GM12875 (cell line): ENCODE results near the gene TMEM150A.

Experiments
- H3K4me3 ChIP-seq: one replicate; pipeline ENCODE4 v1.5.1; 2011; ENCODE audit warnings: low read depth, low read length, control low read depth
- CTCF ChIP-seq: IDR thresholded peaks from 2 replicates; pipeline ENCODE4 v1.5.1; 2011; ENCODE audit warnings: low read depth, mild to moderate bottlenecking, control low read depth, inconsistent platforms, low read length, moderate library complexity, borderline replicate concordance; ENCODE audit not compliant: insufficient read depth

Gene TMEM150A

GRCh38 chr2:85601771-85602475 is 575 bp downstream of the TMEM150A start:
- peak overlapping the region; percentile 61 for H3K4me3 ChIP-seq
- no peak for TF ChIP-seq CTCF

- no peak overlapping the region for H3K4me3 ChIP-seq
- no peak for TF ChIP-seq CTCF
These were observed 1.3 kb downstream of the TMEM150A start for GRCh38 chr2:85600951-85601770.

- no peak overlapping the region for H3K4me3 ChIP-seq
- TF ChIP-seq CTCF = no peak
These were observed 2.3 kb downstream of the TMEM150A start for GRCh38 chr2:85600235-85600575.

- H3K4me3 ChIP-seq = no peak overlapping the region
- TF ChIP-seq CTCF = no peak
These were observed 2.8 kb downstream of the TMEM150A start for GRCh38 chr2:85599468-85600234.

GRCh38 chr2:85598594-85599340 is 3.7 kb downstream of the TMEM150A start:
- no peak for TF ChIP-seq CTCF
- no peak overlapping the region for H3K4me3 ChIP-seq

- no peak for TF ChIP-seq CTCF
- H3K4me3 ChIP-seq = no peak overlapping the region
These were observed 5.3 kb downstream of the TMEM150A start for GRCh38 chr2:85597241-85597640.
